Body of pancreas (tissue), 4 donors: Measurements from ENCODE around the gene KHK. TPM values are rescaled to one million over a fixed set of nuclear protein-coding genes. Genes with fewer than 3 reads are reported as not detected.

Experiments used
- ATAC-seq: fragments of 150-250 bp; one replicate; pipeline ENCODE4 v1.9.1; 2016
- DNase-seq, 4 donors: peaks; one replicate each; pipeline ENCODE4 v3.0.0-alpha.2; 2019
- H3K27ac ChIP-seq, 4 donors: fragments of 200-600 bp; sonication (generic); 1 replicate in 3 of 4; 2 replicates in 1 of 4; pipeline versions ENCODE4 v1.5.1 to v1.6.1; 2016 to 2019; ENCODE audit warnings: mild to moderate bottlenecking in 1 of 4, mixed read lengths in 1 of 4, moderate library complexity in 1 of 4
- H3K27me3 ChIP-seq, 2 donors: fragments of 200-600 bp; sonication (generic); one replicate each; pipeline ENCODE4 v1.6.0; 2016; ENCODE audit warnings: mild to moderate bottlenecking in 1 of 2
- H3K36me3 ChIP-seq, 2 donors: fragments of 200-600 bp; sonication (generic); replicated peaks in 1 of 2; 2 replicates each; pipeline ENCODE4 v1.5.1; 2016; ENCODE audit warnings: low read depth in 2 of 2; ENCODE audit not compliant: insufficient read depth in 1 of 2
- H3K4me1 ChIP-seq: fragments of 200-600 bp; sonication (generic); one replicate; pipeline ENCODE4 v1.6.0; 2016
- H3K4me3 ChIP-seq, 2 donors: fragments of 200-600 bp; sonication (generic); 1 replicate in 1 of 2; 2 replicates in 1 of 2; pipeline ENCODE4 v1.5.1; 2016 to 2019
- H3K9me3 ChIP-seq, 3 donors: fragments of 200-600 bp; sonication (generic); 1 replicate in 2 of 3; 2 replicates in 1 of 3; pipeline ENCODE4 v1.5.1; 2016
- POLR2A ChIP-seq, 3 donors: fragments of 450-650 bp; IDR thresholded peaks; one replicate each; pipeline ENCODE4 v1.6.1; 2016; ENCODE audit warnings: antibody characterized with exemption in 3 of 3, mild to moderate bottlenecking in 2 of 3
- WGBS, 2 donors: methylation state at CpG; one replicate each; pipeline ENCODE4 v1.1.5; 2017; 5-methylcytosine and 5-hydroxymethylcytosine counted together
- intact Hi-C: fragments of 100-400 bp; cut with DNase I; formaldehyde crosslinking; loops from one replicate; pipeline ENCODE4 v1.15.1; 2023
- total RNA-seq, 2 donors: library from RNA; depleted of rRNA; stranded (reverse); fragments of >200 nt; gene quantifications; one replicate each; pipeline ENCODE4 v1.1.0, GENCODE V29; 2016
- TF ChIP-seq, protein P1 (sequence below), 7 experiments: fragments of 450-650 bp in 4 of 7; fragments of 200-600 bp in 3 of 7; sonication (generic) in 3 of 7; IDR thresholded peaks; one replicate each; pipeline ENCODE4 v1.5.1; 2016 to 2019; ENCODE audit warnings: antibody characterized with exemption in 7 of 7

The KHK gene
- total RNA-seq, 2 donors from 2014 or later = 4.2 to 7.3 TPM

- H3K27ac ChIP-seq = peak overlapping the region in 2 of 4 donors; percentile 83 to 89
- no peaks in the 10 kb centered on the region for H3K27me3 ChIP-seq
- WGBS, 2 donors = 62 to 89% methylated on average over 7 to 26 of the region's 33 CpGs
- peaks cover 20% of the 10 kb centered on the region for H3K4me1 ChIP-seq
- ATAC-seq (no peak), DNase-seq (no peak)
- no peak for TF ChIP-seq POLR2A (IDR thresholded peaks at IDR 0.05)
- TF ChIP-seq, protein P1, sequence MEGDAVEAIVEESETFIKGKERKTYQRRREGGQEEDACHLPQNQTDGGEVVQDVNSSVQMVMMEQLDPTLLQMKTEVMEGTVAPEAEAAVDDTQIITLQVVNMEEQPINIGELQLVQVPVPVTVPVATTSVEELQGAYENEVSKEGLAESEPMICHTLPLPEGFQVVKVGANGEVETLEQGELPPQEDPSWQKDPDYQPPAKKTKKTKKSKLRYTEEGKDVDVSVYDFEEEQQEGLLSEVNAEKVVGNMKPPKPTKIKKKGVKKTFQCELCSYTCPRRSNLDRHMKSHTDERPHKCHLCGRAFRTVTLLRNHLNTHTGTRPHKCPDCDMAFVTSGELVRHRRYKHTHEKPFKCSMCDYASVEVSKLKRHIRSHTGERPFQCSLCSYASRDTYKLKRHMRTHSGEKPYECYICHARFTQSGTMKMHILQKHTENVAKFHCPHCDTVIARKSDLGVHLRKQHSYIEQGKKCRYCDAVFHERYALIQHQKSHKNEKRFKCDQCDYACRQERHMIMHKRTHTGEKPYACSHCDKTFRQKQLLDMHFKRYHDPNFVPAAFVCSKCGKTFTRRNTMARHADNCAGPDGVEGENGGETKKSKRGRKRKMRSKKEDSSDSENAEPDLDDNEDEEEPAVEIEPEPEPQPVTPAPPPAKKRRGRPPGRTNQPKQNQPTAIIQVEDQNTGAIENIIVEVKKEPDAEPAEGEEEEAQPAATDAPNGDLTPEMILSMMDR (IDR thresholded peaks at IDR 0.05) = no peak
- no peaks in the 10 kb centered on the region for H3K9me3 ChIP-seq
- intact Hi-C loops = no loop called here
- no peak overlapping the region for H3K4me3 ChIP-seq
- peaks cover 5 to 16% of the 10 kb centered on the region in 2 donors for H3K36me3 ChIP-seq
Observed at GRCh38 chr2:27134781-27135477, 48.4 kb downstream of the KHK start.

- Histone ChIP-seq H3K4me1 (peaks cover 20% of the 10 kb centered on the region), H3K27ac (no peak overlapping the region), H3K9me3 (no peaks in the 10 kb centered on the region), H3K4me3 (no peak overlapping the region), H3K36me3 (peaks cover 5 to 16% of the 10 kb centered on the region in 2 donors), H3K27me3 (no peaks in the 10 kb centered on the region)
- intact Hi-C loops = no loop called here
- ATAC-seq = no peak
- DNase-seq = no peak
- WGBS, 2 donors = 76 to 84% methylated on average over 12 of the region's 12 CpGs
- TF ChIP-seq, protein P1 (IDR thresholded peaks at IDR 0.05) = no peak
- TF ChIP-seq POLR2A (IDR thresholded peaks at IDR 0.05) = no peak
Observed at GRCh38 chr2:27135478-27135955, 48.9 kb downstream of the KHK start.

DNA sequence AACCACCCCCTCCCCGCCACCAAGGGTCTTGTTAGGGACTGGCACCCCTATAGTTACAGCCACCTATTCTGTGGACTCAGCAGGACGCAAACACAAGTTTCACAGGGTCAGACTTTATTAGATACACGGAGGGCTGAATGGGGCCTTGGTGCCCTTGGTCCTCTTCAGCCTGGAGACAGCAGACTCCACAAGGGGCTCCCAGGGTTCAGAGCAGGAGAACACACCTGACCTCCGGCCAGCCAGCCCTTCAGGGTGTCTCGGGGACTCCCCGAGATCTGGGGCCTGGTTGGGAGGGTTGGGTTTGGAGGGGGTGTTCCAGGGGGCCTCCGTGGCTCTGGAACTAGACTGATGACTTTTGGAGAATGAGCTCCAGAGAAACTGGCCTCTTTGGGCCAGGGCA, 50.2 kb downstream of the KHK start:
- intact Hi-C loops = no loop called here
- DNase-seq (no peak), ATAC-seq (no peak)
- Histone ChIP-seq H3K36me3 (peaks cover 3 to 5% of the 10 kb centered on the region in 2 donors), H3K27ac (no peak overlapping the region), H3K9me3 (no peaks in the 10 kb centered on the region), H3K27me3 (no peaks in the 10 kb centered on the region), H3K4me1 (peaks cover 20% of the 10 kb centered on the region), H3K4me3 (no peak overlapping the region)
- TF ChIP-seq, protein P1 (IDR thresholded peaks at IDR 0.05) = no peak
- TF ChIP-seq POLR2A (IDR thresholded peaks at IDR 0.05) = no peak
- 80 to 83% methylated on average over 1 to 7 of the region's 7 CpGs for WGBS, 2 donors

DNA sequence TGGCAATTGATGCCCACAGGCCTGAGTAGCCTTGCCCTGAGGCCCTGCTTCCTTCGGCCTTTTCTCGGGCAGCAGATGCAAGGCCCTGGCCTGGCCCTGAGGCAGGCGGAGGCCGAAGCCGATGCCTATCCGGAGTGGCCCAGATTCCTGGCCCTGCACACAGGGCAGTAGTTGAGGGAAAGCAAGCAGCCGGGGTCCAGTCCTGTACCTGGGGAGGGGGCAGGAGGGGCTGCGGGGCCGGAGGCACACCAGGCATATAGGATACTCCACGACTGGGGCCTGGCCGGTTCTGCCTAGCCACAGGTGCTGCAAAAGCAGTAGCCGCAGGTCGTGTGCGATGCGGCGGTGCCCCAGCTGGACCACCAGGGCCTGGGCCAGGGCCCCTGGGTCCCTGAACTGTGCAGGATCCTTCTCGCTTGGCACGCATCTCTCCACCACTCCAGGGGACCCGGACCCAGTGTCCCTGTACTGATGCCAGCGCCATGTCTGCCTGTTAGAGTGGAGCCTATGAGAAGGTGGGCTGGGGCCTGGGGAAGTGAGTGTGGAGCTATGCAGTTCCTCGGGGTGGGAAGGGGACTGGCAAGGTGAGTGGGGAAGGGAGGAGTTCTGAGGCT, 50.9 kb downstream of the KHK start:
- no peak overlapping the region for H3K4me3 ChIP-seq
- H3K4me1 ChIP-seq = peaks cover 15% of the 10 kb centered on the region
- 78 to 85% methylated on average over 14 to 19 of the region's 21 CpGs for WGBS, 2 donors
- no peak for DNase-seq
- intact Hi-C loops = no loop called here
- H3K36me3 ChIP-seq = peaks cover 0 to 4% of the 10 kb centered on the region in 2 donors
- no peaks in the 10 kb centered on the region for H3K27me3 ChIP-seq
- ATAC-seq = no peak
- H3K9me3 ChIP-seq = no peaks in the 10 kb centered on the region
- TF ChIP-seq POLR2A (IDR thresholded peaks at IDR 0.05) = no peak
- TF ChIP-seq, protein P1 (IDR thresholded peaks at IDR 0.05) = no peak
- H3K27ac ChIP-seq = no peak overlapping the region
